Posterior cingulate gyrus (tissue), 11 donors: ENCODE results near the gene ZNF691.

Experiments used
- DNase-seq, 10 donors: peaks; one replicate each; pipeline versions ENCODE4 v3.0.0 to v3.0.0-alpha.2; 2020 to 2021; ENCODE audit warnings: mixed read lengths in 3 of 10
- intact Hi-C: fragments of 100-400 bp; cut with DNase I; formaldehyde crosslinking; loops from one replicate; pipeline ENCODE4 v1.15.1; 2023

ZNF691 gene

DNA sequence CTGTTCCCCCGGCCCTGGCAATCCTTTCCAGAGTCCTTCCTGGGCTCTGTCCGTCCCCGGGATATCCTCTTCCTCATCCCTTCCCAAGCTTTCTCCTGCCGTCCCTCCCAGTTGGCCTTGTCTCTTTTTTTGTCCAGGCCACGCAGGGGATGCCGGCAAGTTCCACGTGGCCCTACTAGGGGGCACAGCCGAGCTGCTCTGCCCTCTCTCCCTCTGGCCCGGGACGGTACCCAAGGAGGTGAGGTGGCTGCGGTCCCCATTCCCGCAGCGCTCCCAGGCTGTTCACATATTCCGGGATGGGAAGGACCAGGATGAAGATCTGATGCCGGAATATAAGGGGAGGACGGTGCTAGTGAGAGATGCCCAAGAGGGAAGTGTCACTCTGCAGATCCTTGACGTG lies 15.8 kb upstream of the ZNF691 start:
- DNase-seq, result no peak

DNA sequence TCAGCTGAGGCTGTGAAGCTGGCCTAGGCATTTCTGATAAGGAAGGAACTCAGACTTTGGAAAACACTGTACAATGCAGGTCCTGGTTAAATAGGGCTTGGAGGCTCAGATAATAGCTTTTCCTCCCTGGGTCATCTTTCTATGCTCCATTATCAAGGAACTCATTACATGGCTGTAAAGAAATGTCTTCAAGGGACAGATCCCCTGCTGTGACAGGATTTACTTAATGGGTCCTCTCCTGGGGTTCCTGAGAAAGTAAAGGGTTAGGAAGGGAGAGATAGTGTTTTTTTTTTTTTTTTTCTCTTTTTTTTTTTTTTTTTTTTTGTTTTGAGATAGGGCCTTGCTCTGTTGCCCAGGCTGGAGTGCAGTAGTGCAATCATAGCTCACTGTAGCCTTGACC lies 15.1 kb upstream of the ZNF691 start:
- intact Hi-C loops, result no loop called here
- DNase-seq, result no peak

More for the DNA sequence above, 15.8 kb upstream of the ZNF691 start:
- intact Hi-C loops, result no loop called here

DNA sequence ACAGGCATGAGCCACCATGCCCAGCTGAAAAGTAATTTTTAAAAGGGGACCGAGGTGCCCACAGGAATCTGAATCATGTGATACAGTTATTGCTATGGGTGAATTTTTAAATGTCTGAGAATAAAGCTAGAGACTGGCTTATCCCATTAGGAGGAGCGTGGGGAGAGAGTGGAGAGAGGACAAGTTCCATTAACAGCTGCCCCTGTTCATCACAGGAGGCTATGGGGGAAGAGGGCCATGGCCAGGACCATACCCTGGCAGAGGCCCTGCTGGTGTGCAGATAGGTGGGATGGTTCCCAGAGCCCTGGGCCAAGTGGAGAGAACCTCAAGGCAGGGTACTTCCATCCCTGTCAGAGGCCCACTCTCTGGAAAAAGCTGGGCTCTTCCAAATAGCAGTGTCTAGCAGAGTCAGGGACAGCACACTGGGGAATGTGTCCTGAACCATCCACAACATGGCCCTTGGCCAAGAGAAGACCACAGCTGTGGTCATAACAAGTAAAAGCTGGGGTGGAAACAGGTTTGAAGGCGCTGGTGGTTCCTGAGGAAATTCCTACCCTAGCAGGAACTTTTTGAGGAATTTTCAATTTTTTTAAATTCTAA lies 13.7 kb upstream of the ZNF691 start:
- intact Hi-C loops, result no loop called here
- no peak for DNase-seq

DNA sequence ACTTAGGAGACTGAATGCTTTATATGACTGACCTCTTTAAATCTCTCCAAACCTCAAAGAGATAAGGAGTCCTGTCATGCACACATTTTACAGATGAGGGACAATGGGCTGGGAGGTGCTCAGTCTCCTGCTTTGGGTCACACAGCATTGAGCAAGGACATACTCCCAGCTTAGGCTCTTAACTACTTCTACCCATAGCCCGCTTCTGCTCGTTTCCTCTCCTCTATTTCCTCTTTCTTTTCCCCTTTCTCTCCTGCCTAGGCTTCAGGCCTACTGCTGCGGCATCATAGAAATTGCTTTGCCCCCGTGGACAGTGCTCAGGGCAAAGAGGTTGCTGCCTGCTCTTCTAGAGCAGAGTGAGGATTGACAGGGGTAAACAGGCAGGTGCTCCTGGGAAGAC lies 12.4 kb upstream of the ZNF691 start:
- intact Hi-C loops, result no loop called here

DNA sequence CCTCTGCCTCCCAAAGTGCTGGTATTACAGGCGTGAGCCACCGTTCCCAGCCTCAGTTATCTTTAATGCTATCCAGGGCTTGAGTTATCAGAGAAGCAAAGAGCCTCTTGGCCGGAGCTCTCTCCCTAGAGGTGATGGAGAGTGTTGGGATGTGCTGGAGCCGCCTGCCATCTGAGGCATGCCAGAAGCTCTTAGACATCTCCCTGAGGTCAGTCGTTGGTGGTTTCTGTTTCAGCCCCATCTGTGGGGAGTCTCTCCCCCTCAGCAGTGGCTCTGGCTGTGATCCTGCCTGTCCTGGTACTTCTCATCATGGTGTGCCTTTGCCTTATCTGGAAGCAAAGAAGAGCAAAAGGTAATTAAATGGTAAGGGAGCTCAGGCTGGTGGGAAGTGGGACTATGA lies 11.6 kb upstream of the ZNF691 start:
- intact Hi-C loops, result no loop called here
- no peak for DNase-seq

More for the DNA sequence above, 12.4 kb upstream of the ZNF691 start:
- no peak for DNase-seq

DNA sequence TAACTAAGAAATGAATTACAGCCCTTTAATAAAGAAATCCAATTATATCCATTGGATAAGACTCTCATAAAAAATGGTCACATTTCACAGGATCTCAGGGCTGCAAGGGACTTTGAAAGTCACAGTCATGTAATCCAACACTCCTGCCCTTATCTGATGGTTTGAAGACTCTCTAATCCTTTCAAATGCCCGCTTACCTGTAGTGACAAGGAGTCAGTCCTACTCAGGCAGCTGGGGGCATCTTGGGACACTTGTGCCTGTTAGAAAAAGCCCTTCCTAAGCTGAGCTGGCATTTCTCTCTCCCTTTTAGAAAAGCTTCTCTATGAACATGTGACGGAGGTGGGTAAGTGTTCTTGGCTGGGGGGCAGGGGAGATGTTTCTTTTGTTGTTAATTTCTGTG lies 11.0 kb upstream of the ZNF691 start:
- intact Hi-C loops, result no loop called here
- DNase-seq, result no peak

DNA sequence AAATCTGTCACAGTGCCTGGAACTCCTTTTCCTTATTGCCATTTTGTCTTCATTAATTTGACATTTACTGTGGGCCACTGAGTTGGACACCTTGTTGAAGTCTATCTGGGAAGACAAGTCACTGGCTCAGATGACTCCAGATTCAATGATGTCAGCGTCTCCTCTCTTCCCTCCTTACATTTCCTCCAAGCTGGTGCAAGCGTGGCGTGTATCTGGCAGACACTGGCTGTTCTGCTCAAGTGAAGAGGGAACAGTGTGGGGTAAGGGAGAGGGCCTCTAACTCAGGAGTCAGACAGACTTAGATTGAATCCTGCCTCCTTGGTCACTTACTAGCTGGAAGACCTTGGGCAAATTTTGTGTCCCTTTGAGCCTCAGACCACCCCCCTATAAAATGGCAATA lies 8.7 kb upstream of the ZNF691 start:
- no peak for DNase-seq
- intact Hi-C loops, result no loop called here

DNA sequence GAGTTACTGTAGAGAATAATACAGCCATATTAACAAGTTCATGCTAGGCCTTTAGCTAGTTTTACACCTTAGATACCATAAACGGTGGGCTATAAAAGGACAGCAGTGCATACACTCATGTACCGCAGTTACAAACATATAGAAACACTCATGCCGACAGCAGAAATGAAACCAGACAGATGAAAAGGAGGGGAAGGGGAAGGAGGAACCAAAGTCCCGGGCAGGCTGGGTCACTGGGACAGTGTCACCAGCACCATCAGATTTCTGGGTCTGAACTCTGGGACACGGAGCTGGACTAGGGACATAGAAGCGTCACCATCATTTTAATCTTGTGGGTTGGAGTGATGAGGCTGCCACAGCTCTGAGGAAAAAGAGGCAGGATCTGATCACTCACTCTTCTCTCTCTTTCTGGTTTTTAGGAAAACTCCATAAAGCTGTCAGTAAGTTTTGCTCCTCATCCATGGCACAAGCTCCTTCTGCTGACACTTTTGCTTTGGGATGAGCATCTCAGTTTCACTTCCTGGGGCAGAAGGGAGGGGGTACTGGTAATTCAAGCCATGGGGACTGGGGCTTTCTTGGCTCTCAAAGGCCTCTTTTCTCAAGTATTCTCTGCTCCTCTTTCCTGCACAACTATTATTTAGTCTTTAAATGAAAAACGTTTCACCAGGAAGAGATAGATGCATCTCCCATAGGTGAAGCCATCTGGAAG lies 7.8 kb upstream of the ZNF691 start:
- no peak for DNase-seq
- intact Hi-C loops, result no loop called here

DNA sequence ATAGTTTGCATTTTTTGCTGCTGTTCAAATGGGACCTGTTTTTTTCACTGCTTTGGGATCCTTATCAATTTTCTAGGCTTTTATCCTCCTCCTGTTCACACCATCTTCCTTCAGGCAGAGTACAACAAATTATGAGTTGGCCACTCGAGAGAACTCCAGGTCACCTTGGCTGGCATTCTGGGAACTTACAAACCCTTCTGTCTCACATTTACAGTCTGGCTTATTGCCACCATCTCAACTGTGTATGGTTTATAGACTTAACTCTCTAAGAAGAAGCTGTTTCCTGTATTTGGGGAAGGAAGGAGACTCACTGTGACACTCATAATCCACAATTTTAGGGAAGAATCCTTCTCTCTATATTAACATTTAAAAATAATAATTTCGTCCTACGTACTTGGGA lies 5.4 kb upstream of the ZNF691 start:
- intact Hi-C loops, result no loop called here
- DNase-seq, result no peak

DNA sequence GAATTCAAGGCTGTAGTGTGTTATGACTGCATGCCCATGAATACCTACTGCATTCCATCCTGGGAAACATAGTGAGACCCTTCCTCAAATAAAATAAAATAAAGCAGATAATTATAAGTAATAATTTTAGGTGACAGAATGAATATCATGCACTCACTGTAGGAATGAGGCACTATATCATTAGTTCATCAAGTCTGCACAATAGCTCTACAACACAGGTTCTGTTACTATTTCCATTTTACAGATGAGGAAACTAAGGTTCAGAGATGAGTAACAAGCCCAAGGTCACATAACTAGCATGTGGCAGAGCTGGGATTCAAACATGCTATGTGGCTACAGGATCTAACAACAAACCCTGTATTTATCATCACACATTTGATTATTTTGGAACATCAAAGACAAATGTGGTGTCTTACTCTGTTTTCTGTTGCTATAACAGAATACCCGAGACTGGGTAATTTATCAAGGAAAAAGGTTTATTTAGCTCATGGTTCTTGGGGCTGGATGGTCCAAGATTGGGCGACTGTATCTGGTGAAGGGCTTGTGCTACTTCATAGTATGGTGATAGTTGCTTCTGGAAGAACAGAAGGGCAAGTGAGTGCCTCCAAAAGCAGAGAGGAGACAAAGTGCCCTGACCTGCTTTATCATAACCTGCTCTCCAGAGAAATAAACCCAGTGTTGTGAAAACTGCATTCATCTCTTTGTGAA lies 4.8 kb upstream of the ZNF691 start:
- DNase-seq, result no peak
- intact Hi-C loops, result no loop called here

DNA sequence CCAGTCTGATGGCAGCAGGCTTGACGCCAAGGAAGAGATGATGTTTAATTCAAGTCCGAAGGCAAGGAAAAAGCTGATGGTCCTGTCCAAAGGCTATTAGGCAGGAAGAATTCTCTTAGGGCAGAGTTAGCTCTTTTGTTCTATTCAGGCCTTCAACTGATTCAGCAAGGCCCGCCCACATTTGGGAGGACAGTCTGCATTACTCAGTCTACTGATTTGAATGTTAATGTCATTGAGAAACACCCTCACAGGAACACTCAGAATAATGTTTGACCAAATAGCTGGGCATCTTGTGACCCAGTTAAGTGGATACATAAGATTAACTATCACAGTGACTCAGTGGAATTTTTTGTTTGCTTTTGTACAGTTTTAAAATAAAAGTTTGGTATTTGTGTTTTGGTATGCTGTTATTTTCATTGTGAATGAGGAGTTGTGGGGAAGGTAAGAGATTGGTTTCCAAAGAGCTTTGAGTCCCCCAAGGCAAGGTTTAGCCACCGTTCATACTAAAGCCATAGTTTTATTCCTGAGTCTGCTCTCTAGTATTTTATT lies 1.7 kb upstream of the ZNF691 start:
- intact Hi-C loops, result no loop called here
- no peak for DNase-seq

DNA sequence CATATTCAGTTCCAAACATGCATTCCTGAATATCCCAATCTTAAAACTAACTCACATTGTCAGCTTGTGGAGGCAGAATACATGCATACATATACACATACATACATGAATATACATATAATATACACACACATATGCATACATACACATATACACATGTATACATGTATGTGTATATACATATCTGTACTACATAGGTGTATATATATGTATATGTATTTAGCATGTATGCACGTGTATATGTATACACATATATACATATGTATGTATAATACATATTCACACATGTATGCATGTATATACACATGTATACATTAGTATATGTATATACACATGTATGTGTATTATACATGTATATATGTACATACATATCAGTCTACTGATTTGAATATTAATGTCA lies 1.2 kb upstream of the ZNF691 start:
- DNase-seq, result no peak
- intact Hi-C loops, result no loop called here

DNA sequence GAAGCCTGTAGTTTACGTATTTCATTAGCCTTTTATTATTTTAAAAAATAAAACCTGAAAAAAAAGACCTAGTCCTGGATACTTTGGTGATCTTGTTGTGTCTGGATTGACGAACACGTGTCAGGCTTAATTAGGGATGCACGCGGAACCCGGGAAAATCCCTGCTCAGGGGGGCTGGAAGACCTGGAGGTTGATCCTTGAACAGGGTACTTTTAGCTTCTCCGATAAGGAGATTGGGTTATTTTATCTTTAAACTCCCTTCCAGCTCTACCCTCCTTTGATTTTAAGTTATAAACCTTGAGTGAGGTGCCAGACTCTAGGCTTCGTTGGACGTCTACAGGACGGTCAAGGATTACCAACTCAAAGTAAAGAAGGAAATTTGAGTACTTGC lies 552 bp upstream of the ZNF691 start:
- intact Hi-C loops, result loop anchor here (2.0 kb wide), 1 partner anchor 29 kb away; the partner anchor contains the start of genes ERMAP and SVBP

DNA sequence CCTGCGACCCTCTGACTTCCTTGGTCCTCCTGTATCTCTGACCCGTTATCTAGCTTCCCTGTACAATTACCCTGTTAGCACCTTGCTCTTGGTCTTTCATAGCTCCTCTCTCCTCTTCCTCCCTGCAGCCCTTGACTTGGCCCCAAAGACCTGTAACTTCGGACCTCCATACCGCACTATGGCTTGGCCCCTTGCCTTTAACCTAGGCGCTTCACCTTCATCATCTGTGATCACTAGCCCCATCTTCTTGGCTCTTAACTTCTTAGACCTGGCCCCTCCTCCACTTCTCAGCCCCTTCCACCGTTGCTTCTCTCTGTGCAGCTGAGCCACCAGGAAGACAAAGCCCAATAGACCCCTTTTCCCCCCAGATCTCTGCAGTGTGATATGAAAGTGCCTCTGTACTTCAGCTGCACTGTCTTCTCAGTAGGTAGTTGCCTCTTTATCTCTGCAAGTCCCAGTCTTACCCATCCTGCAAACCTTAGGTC lies 740 bp downstream of the ZNF691 start:
- DNase-seq, result no peak
- intact Hi-C loops, result loop anchor here (2.0 kb wide), 1 partner anchor 30 kb away; the partner anchor contains the start of genes ERMAP and SVBP

More for the DNA sequence above, 552 bp upstream of the ZNF691 start:
- DNase-seq, result no peak

DNA sequence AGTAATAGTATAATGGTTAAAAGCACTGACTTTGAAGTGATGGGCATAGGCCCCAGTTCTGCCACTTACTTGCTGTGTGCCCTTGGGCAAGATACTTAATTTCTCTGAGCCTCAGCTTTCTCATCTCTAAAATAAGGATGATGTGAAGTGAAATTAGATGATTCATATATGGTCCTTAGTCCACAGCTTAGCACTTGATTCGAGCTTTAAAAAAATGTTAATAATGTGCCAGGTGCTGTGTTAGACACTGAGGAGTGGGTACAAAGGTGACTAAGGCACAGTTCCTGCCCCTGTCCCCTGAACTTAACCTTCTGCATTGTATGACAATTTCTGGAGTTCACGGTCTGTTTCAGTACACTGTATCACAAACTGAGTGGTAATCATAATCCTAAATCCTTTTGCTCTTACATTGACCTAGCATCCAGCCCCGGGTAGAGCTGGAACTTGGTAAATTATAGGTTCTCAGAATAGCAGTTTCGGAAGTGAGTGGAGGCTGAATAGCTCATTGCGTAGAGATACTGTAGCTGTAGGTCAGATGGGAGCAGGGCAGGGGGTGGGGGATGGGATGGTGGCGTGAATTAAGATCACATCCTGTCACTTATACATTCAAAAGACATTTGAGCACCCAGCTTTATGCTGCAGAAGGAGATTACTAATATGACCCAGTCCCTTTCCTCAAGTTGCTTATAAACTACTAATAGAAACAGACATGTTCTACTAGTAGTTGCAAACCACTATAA lies 1.5 kb downstream of the ZNF691 start:
- DNase-seq, result no peak
- intact Hi-C loops, result loop anchor here (2.0 kb wide), 1 partner anchor 31 kb away; the partner anchor contains the start of genes ERMAP and SVBP

DNA sequence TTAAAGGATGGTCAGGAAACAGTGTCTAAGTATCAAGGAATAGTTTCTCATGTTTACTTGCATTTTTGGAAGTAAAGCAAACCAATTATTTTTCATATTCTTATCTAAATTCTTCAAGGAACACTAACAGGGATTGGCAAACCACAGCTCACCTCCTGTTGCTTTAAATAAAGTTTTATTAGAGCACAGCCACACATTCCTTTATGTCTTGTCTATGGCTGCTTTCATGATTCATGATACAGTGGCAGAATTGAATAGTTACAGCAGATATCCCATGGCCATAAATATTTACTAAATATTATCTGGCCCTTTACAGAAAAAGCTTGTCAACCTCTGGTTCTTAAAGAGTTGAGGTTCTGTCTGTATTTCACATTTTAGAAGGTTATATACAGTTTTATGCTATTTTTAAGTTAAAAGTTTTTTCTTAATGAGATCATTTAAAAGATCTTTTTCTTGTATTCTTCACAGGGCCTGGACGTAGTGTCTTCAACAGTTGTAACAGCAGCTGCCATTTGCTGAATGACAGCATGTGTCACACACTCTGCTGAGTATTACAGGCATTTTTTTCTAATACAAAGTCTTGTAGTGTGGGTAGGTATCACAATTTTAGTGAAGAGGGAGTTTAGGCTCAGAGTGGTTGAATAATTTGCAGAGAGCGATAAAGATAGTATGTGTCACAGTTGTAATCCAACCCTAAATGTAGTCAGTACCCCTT lies 2.6 kb downstream of the ZNF691 start:
- no peak for DNase-seq
- intact Hi-C loops, result no loop called here

DNA sequence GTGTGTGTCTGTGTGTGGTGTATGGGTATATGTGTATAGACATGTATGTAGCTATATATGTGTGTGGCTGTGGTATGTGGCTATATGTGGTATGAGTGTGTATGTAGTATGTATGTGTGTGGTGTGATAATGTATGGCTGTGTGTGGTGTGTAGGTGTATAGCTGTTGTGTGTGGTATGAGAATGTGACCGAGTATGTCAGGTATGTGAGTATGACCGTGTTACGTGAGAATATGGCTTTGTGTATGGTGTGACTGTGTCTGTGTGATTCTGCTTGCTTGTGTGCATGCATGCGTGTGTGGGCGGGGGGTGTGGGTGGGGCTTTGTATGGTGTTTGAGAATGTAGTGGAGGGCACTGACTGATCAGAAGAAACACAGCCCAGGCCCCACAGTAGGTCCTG lies 3.5 kb downstream of the ZNF691 start:
- DNase-seq, result no peak
- intact Hi-C loops, result no loop called here

DNA sequence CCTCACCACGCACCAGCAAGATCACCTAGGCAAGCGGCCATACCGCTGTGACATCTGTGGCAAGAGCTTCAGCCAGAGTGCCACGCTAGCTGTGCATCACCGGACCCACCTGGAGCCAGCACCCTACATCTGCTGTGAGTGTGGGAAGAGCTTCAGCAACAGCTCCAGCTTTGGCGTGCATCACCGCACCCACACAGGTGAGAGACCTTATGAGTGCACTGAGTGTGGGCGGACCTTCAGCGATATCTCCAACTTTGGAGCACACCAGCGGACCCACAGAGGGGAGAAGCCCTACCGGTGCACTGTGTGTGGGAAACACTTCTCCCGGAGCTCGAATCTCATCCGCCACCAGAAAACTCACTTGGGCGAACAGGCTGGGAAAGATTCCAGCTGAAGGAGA lies 5.0 kb downstream of the ZNF691 start:
- intact Hi-C loops, result no loop called here
- no peak for DNase-seq

DNA sequence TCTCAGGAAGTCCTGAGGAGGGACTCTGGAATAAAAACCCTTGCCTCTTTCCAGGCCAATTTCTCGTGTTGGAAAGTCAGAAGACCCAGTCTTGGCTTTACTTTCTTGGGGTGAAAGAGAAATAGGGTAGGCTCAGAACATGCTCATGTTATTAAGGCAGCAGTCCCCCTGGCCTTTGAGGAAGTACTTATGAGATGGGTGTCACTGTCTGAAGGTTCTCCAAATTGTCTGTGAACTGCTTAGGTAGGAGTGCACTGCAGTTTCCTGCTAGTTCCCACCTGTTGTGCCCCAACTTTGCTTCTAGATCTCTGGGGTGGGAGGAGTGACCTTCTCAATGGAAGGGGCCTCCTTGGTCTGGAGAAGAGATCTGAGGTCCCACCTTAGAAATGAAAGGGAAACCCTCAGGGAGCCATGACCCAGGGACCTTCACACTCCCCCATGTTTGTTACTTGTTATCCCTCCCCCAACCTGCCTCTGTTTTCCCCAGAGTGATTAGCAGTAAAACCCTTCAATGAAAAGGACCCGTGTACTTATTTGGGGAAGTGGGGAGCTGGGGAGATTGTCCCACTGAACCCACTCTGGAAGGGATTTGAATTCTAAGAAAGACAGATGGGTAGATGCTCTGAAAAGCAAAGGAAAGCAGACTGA lies 5.7 kb downstream of the ZNF691 start:
- no peak for DNase-seq
- intact Hi-C loops, result no loop called here

DNA sequence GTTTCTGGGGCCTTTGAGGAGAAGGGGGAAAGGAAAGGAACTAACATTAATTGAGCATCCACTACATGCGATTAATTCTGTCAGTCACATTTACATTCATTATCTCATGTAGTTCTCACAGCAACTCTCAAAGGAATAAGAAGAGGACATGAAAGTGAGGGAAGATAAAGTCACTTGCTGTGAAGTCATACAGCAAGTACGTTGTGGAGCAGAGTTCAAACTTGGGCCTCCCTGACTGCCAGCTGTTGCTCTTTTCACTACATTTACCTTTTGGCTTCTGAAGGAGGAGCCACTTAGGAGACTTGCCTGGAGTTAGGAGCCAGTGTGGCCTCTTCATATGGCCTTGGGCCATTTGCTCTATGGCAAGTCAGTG lies 6.2 kb downstream of the ZNF691 start:
- intact Hi-C loops, result no loop called here
- no peak for DNase-seq
